Measurements from ENCODE around the gene TMPRSS11E.
"Not testable (repeated sequence)": the region's sequence is repeated elsewhere in the genome, so short reads cannot be mapped to it uniquely, and the experiment has no call there.

TMPRSS11E gene

GRCh38 chr4:68498413-68499007 lies 51.2 kb downstream of the TMPRSS11E start:
- Histone ChIP-seq H3K4me1 (no peaks in the 10 kb centered on the region), H3K36me3 (no peaks in the 10 kb centered on the region), H3K27me3 (no peaks in the 10 kb centered on the region), H3K4me3 (ENCODE audit: low read depth, low read length) (no peak overlapping the region), H3K9me3 (no peaks in the 10 kb centered on the region)
- peak; percentile 93 for TF ChIP-seq CTCF (IDR thresholded peaks at IDR 0.05; ENCODE audit: low read depth, low read length)
- DNase-seq = peak; percentile 59

DNA sequence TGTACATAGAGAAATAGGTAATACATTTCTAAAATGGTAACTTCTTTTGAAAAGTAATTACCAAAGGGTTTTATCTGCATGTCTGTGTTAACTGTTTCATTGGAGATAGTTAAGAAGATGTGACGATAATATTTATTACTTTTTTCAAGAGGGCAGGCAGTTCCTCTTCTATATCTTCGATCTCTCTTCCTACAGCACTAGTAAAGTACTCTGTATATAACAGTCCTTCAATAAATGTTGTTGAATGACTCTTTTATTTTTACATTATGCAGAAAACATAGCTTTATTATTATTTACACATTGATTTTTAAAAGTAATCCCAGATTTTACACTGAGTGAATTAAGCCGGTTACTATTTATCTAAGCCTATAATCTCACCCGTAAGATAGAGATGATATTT lies 51.8 kb downstream of the TMPRSS11E start:
- Histone ChIP-seq H3K27me3 (no peaks in the 10 kb centered on the region), H3K4me1 (no peaks in the 10 kb centered on the region), H3K4me3 (ENCODE audit: low read depth, low read length) (no peak overlapping the region), H3K36me3 (no peaks in the 10 kb centered on the region), H3K9me3 (no peaks in the 10 kb centered on the region)
- no peak for TF ChIP-seq CTCF (IDR thresholded peaks at IDR 0.05; ENCODE audit: low read depth, low read length)
- DNase-seq = no peak

DNA sequence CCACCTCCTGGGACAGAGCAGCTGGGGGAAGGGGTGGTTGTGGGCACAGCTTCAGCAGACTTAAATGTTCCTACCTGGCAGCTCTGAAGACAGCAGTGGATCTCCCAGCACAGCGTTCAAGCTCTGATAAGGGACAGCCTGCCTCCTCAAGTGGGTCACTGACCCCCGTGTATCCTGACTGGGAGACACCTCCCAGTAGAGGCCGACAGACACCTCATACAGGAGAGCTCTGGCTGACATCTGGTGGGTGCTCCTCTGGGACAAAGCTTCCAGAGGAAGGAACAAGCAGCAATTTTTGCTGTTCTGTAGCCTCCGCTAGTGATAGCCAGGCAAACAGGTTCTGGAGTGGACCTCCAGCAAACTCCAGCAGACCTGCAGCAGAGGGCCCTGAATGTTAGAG lies 56.2 kb downstream of the TMPRSS11E start:
- H3K4me1 ChIP-seq; H3K27me3 ChIP-seq; H3K36me3 ChIP-seq; H3K4me3 ChIP-seq (ENCODE audit: low read depth, low read length); DNase-seq; H3K9me3 ChIP-seq: not testable (repeated sequence)

DNA sequence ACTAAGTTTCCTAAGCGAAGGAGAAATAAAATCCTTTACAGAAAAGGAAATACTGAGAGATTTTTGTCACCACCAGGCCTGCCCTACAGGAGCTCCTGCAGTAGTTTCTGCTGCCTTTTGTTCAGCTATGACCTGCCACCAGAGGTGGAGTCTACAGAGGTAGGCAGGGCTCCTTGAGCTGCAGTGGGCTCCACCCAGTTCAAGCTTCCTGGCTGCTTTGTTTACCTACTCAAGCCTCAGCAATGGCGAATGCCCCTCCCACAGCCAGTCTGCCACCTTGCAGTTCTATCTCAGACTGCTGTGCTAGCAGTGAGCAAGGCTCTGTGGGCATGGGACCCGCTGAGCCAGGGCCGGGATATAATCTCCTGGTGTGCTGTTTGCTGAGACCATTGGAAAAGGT lies 57.6 kb downstream of the TMPRSS11E start:
- not testable (repeated sequence) for DNase-seq; H3K9me3 ChIP-seq; H3K4me3 ChIP-seq (ENCODE audit: low read depth, low read length); H3K36me3 ChIP-seq; H3K27me3 ChIP-seq; H3K4me1 ChIP-seq

GRCh38 chr4:68505452-68505851 lies 58.2 kb downstream of the TMPRSS11E start:
- not testable (repeated sequence) for DNase-seq, H3K9me3 ChIP-seq

GRCh38 chr4:68518889-68519288 lies 71.6 kb downstream of the TMPRSS11E start:
- no peak for DNase-seq
- TF ChIP-seq CTCF (IDR thresholded peaks at IDR 0.05; ENCODE audit: low read depth, low read length) = no peak
- Histone ChIP-seq H3K27me3 (no peaks in the 10 kb centered on the region), H3K36me3 (no peaks in the 10 kb centered on the region), H3K4me1 (no peaks in the 10 kb centered on the region), H3K9me3 (no peaks in the 10 kb centered on the region), H3K4me3 (ENCODE audit: low read depth, low read length) (no peak overlapping the region)

More at GRCh38 chr4:68505452-68505851, 58.2 kb downstream of the TMPRSS11E start:
- not testable (repeated sequence) for H3K27me3 ChIP-seq; H3K36me3 ChIP-seq; H3K4me1 ChIP-seq; H3K4me3 ChIP-seq (ENCODE audit: low read depth, low read length)

DNA sequence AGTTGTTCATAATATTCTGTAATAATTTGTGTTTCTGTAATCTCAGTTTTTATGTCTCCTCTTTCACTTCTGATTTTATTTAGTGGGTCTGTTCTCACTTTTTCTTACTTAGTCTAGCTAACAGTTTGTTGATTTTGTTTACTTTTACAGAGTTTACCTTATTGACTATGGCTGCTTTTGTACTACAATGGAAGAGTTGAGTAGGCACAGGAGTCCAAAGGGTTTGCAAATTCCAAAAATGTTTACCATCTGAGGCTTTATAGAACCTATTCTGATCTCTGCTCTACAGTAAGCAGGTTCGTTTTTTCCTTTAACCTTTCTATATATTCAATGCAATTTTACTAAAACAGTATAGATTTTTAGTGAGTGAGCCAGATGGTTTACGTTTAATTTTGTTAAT lies 73.7 kb downstream of the TMPRSS11E start:
- Histone ChIP-seq H3K4me3 (ENCODE audit: low read depth, low read length) (no peak overlapping the region), H3K4me1 (no peaks in the 10 kb centered on the region), H3K9me3 (no peaks in the 10 kb centered on the region), H3K27me3 (no peaks in the 10 kb centered on the region), H3K36me3 (no peaks in the 10 kb centered on the region)
- no peak for TF ChIP-seq CTCF (IDR thresholded peaks at IDR 0.05; ENCODE audit: low read depth, low read length)
- no peak for DNase-seq

GRCh38 chr4:68522232-68522631 lies 75.0 kb downstream of the TMPRSS11E start:
- not testable (repeated sequence) for H3K4me1 ChIP-seq; H3K9me3 ChIP-seq; H3K27me3 ChIP-seq; H3K36me3 ChIP-seq; DNase-seq; H3K4me3 ChIP-seq (ENCODE audit: low read depth, low read length)

Data from BE2C (cell line).